CD4-positive, alpha-beta T cell treated with Interleukin-17A for 4 hours (primary cell): ENCODE results near the gene IQGAP1.

Experiments
- DNase-seq: peaks from one replicate; pipeline ENCODE4 v3.0.0-alpha.2; 2020; ENCODE audit warnings: mixed read lengths

IQGAP1 gene

GRCh38 chr15:90535254-90535653 lies 147.2 kb downstream of the IQGAP1 start:
- no peak for DNase-seq

- DNase-seq, result peak; percentile 46
Observed at GRCh38 chr15:90539789-90540188, 151.7 kb downstream of the IQGAP1 start.

DNA sequence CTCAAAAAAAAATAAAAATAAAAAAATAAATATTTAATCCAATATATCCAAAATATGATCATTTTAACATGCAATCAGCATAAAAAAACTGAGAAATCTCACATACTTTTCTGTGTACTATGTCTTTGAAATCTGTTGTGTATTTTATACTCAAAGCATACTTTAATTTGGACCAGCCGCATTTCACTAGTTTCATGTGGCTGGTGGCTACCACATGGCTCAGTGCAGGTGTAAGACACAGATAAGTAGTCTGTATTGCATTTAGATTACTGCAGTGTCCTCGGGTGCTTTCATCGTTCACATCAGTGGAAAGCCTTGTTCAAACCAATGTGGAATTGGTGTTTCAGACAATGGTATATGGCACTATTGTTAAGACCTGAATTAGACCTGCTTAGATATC lies 152.7 kb downstream of the IQGAP1 start:
- DNase-seq, result no peak

DNA sequence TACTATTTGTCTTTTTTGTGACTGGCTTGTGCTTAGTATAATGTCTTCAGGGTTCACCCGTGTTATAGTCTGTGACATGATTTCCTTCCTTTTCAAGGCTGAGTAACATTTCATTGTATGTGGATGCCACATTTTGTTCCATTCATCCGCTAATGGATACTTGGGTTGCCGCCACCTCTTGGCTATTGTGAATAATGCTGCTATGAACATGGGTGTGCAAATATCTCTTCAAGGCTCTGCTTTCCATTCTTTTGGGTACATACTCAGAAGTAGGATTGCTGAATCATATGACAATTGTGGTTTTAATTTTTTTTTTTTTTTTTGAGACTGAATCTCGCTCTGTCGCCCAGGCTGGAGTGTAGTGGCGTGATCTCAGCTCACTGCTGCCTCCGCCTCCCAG lies 157.1 kb downstream of the IQGAP1 start:
- DNase-seq, result no peak

DNA sequence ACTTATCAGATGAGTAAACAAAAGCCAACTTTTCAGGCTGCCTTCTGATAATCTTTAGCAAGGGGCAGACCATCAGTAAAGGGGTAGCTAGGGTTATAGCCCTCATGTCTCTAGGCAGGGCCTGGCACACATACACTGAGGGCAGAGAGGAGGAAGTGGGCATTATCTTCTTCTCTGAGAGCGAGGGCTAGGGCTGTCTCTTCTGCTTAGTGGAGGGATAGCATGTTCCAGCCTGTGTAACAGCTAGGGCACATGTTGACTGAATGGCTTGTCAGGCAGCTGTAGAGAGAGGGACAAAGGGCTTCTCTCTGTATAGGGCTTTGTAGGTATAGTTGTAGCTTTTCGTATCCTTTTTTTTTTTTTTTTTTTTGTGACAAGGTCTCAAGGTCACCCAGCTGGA lies 159.5 kb downstream of the IQGAP1 start:
- no peak for DNase-seq

- no peak for DNase-seq
Observed at GRCh38 chr15:90550919-90551318, 162.9 kb downstream of the IQGAP1 start.
